ENCODE results near the gene SLC25A5. TPM values are rescaled to one million over a fixed set of nuclear protein-coding genes. Genes with fewer than 3 reads are reported as not detected.

SLC25A5 gene
- total RNA-seq, 1 experiment from 2014 or later: 454 TPM

DNA sequence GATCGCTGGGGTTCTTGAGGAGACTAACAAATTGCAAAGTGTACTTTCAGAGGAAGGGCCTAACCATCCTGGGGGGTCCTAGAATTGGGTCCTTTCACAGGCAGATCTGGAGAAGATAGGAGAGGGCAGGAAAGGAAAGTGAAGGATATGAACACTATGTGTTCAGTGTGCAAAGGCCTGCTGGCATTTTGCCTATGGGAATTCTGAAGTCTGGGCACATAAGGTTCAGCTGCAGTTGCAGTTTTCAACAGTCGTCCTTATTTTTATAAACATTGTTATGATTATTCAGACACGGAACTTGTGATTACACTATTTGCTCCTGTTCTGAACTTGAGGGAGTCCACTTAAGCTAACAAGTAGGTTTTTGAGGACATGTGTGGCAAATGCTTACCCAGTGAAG lies 1.3 kb upstream of the SLC25A5 start:
- Histone ChIP-seq H3K4me1 (ENCODE audit: insufficient read depth, low read length) (no peaks in the 10 kb centered on the region), H2BK15ac (ENCODE audit: low read depth, low read length) (no peak overlapping the region), H3K4me2 (ENCODE audit: insufficient read depth, insufficient read length, low read length) (no peak overlapping the region), H3K14ac (ENCODE audit: insufficient read depth, low read length) (no peak overlapping the region), H3K23me2 (ENCODE audit: insufficient read length, low read depth, low read length, poor library complexity, severe bottlenecking) (no peaks in the 10 kb centered on the region), H2BK20ac (ENCODE audit: low read depth, low read length, poor library complexity, severe bottlenecking) (no peak overlapping the region), H3K18ac (ENCODE audit: insufficient read length, low read depth, low read length) (no peak overlapping the region), H4K5ac (ENCODE audit: insufficient read length, low read depth, low read length) (no peak overlapping the region), H3K4ac (ENCODE audit: low read depth, low read length) (no peak overlapping the region), H2BK12ac (ENCODE audit: insufficient read length, low read depth, low read length) (no peak overlapping the region), H3K9ac (ENCODE audit: extremely low read depth, insufficient read length, low read length) (no peak overlapping the region), H3K27me3 (ENCODE audit: insufficient read depth, low read length) (no peaks in the 10 kb centered on the region), H3K79me2 (ENCODE audit: insufficient read depth, low read length) (peaks cover 2% of the 10 kb centered on the region; the same call in 1 of the 2 replicates), H2BK120ac (ENCODE audit: low read depth, low read length, poor library complexity, severe bottlenecking) (no peak overlapping the region), H3K9me3 (ENCODE audit: control insufficient read depth, low read depth, low read length) (peaks cover 23% of the 10 kb centered on the region), H3K27ac (ENCODE audit: insufficient read length, low read depth, low read length) (no peak overlapping the region), H4K91ac (ENCODE audit: insufficient read length, low read depth, low read length) (no peak overlapping the region), H2AK5ac (ENCODE audit: insufficient read length, low read length) (no peak overlapping the region), H3K79me1 (ENCODE audit: insufficient read depth, low read depth, low read length, poor library complexity, severe bottlenecking) (no peaks in the 10 kb centered on the region), H3K23ac (ENCODE audit: insufficient read length, low read depth, low read length) (no peak overlapping the region), H3K56ac (ENCODE audit: insufficient read length, low read depth, low read length) (no peak overlapping the region), H4K20me1 (ENCODE audit: control insufficient read depth, insufficient read depth, insufficient read length) (no peaks in the 10 kb centered on the region), H3T11ph (ENCODE audit: low read length) (no peak overlapping the region), H2AFZ (ENCODE audit: low read length) (no peak overlapping the region), H2BK5ac (ENCODE audit: insufficient read length, low read length) (no peak overlapping the region), H4K8ac (replicated peaks; ENCODE audit: insufficient read length, low read depth, low read length) (no peak overlapping the region)
- Mint-ChIP-seq H3K27ac (no peak overlapping the region), H3K27me3 (ENCODE audit: low read depth) (no peaks in the 10 kb centered on the region; the same call in 1 of the 2 replicates), H3K4me3 (no peak overlapping the region), H3K4me1 (no peaks in the 10 kb centered on the region; a peak in 1 of 4 replicates), H3K9me3 (peaks cover 63 to 66% of the 10 kb centered on the region in 2 experiments), H3K36me3 (ENCODE audit: insufficient read depth in 1 of 3, low read depth in 3 of 3) (peaks cover 23 to 27% (median 24%) of the 10 kb centered on the region in 3 experiments)
- DNase-seq: no peak
- TF ChIP-seq, protein P1, sequence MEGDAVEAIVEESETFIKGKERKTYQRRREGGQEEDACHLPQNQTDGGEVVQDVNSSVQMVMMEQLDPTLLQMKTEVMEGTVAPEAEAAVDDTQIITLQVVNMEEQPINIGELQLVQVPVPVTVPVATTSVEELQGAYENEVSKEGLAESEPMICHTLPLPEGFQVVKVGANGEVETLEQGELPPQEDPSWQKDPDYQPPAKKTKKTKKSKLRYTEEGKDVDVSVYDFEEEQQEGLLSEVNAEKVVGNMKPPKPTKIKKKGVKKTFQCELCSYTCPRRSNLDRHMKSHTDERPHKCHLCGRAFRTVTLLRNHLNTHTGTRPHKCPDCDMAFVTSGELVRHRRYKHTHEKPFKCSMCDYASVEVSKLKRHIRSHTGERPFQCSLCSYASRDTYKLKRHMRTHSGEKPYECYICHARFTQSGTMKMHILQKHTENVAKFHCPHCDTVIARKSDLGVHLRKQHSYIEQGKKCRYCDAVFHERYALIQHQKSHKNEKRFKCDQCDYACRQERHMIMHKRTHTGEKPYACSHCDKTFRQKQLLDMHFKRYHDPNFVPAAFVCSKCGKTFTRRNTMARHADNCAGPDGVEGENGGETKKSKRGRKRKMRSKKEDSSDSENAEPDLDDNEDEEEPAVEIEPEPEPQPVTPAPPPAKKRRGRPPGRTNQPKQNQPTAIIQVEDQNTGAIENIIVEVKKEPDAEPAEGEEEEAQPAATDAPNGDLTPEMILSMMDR (conservative IDR thresholded peaks at IDR 0.05): no peak
- WGBS (ENCODE audit: extremely low coverage, insufficient read length, low lambda C conversion rate): no CpG with 5 or more reads among the region's 3 CpGs
